ENCODE measurements around the gene CCT5.

- TF ChIP-seq POLR2A (IDR thresholded peaks at IDR 0.05) (no peak), CTCF (IDR thresholded peaks at IDR 0.05) (no peak)
Measured at GRCh38 chr5:10279925-10280720, 30.0 kb downstream of the CCT5 start.

All from adrenal gland (tissue), 5 donors.